NCI-H2029 (cell line): ENCODE data around the gene LY6G5B.

ENCODE experiments used
- DNase-seq: peaks from one replicate; lab custom pipeline; 2025; lab: John Stamatoyannopoulos, UW

The LY6G5B gene

DNA sequence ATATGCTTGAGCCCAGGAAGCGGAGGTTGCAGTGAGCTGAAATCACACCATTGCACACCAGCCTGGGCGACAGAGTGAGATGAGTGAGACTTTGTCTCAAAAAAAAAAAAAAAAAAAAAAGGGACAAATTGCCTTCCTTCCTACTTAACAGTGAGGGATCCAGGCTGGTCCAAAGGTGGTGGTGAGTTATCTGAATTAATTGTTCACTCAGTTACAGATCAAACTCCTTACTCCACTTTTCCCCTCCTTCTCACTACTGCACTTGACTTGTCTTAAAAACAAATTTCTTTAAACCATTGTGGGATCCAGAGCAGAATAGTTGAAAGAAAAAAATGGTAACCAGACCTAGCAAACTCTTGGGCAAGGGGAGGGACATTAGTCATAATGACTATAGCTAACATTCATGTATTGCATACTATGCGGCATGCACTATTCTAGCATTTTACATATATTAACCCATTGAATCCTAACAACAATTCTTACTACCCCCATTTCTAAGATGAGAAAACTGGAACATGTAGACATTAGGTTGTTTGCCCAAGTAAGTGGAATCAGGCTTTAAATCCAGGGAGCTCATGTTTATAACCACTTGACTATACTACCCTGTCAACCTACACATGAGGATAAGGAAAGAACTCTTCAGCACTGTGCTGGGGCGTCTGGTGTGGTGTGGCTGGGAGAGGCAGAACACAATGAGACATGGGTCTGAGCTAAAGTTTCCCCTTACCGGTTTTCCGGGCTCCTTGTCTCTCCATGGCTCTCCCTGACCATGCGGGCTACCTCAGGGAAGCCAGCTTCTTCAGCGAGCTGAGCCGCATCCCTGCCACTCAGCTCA, 6.4 kb upstream of the LY6G5B start:
- DNase-seq = no peak

DNA sequence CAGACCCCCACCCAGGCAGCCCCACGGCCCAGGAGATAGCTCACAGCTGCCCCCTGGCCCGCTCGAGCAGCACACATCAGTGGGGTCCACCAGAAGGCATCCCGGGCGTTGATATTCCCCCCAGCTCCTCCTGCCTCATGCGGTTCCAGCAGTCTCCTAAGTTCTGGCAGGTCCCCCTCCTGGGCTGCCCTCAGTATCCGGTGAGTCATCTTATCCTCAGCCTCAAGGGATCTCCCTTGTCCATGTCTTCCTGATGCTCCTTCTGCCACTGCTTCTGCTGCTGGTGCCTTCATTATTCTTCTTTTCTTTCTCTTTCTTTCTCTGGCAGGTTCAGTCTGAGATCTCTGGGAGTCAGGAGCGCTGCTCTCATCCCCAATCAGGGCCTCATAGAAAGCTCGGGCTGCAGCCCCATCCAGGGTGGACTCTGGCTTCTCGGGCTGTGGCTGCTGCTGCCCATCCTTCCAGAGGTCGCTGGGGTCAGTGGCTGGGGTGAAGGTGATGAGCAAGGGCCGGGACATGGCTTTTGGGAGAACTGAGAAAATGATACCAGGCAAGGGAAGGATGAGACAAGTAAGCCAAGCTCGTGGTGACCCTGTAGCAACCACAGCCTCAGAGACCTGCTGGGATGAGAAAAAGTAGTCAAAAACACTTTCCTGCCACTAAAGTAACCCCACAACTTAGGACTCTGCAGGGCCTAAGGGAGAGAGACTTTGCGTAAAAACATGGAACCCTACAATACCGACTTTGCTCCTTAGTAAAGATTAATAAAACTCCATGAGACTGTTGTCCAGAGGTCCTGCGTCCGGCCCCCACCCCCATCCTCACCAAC, 5.6 kb upstream of the LY6G5B start:
- DNase-seq = no peak

DNA sequence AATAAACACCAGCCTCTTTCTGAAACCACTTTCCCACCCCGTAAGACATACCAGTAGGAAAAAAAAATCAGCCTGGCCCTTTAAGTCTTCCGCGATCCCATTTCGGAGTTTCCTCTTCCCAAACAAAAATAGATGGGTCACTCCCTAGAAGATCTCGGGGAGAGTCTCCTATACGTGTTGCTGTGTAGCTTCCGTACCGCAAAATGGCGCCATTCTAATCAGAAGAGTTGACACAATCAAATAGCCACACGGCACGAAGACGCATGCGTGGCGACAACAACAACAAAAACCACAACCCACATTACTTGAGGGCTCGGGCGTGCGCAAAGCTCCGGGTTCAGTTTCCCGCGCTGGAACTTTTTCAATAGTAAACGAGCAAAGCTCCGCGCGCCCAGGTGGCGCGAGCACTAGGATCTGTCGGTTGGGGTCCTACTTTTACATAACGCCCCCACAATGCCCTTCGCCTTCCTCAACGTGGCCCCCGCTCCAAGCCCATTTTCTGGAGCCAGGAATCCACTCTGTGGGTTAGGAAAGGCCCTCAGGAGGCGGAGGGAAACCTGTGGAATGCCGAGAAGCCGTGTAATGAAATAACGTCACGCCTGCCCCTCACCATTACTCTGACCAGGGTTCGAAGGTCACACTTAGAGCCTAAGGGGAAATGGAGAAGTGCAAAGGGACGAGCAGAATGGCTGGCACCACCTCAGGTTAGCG, 4.8 kb upstream of the LY6G5B start, which contains the start of gene GPANK1:
GPANK1 (minus strand) TSS at position 208 of the 711 bp plus-strand sequence. CDS start 519 bp downstream, outside the sequence.
- peak; percentile 94 for DNase-seq

DNA sequence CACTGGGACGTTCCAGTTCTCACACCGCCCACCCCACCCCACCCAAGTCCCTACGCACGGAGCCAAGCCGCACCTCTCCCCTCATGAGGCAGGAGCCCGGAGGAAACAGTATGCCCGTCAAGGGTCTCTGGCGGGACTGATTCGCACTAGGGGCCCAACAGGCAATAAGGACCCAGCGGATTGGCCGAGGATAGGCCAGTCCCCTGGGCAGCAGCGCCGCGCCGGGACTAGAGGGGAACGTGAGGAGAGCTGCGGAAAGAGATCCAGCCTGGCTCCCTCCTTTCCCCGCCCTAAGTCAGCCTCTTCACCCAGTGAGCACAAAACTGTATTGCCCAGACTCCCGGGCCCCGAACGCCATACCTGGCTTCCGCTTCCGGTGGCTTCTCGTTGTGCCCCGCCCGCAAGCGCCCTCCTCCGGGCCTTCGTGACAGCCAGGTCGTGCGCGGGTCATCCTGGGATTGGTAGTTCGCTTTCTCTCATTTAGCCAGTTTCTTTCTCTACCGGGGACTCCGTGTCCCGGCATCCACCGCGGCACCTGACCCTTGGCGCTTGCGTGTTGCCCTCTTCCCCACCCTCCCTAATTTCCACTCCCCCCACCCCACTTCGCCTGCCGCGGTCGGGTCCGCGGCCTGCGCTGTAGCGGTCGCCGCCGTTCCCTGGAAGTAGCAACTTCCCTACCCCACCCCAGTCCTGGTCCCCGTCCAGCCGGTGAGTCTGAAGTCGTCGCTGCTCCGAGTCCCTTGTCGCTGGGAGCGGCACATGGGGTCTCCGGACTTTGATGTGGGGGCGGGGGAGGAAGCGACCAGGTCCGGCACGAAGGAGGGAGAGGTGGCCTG, 4.1 kb upstream of the LY6G5B start, which contains the start of gene CSNK2B:
CSNK2B (plus strand) TSS at position 580 of the 836 bp plus-strand sequence. CDS start 752 bp downstream, outside the sequence.
- peak; percentile 99 for DNase-seq

DNA sequence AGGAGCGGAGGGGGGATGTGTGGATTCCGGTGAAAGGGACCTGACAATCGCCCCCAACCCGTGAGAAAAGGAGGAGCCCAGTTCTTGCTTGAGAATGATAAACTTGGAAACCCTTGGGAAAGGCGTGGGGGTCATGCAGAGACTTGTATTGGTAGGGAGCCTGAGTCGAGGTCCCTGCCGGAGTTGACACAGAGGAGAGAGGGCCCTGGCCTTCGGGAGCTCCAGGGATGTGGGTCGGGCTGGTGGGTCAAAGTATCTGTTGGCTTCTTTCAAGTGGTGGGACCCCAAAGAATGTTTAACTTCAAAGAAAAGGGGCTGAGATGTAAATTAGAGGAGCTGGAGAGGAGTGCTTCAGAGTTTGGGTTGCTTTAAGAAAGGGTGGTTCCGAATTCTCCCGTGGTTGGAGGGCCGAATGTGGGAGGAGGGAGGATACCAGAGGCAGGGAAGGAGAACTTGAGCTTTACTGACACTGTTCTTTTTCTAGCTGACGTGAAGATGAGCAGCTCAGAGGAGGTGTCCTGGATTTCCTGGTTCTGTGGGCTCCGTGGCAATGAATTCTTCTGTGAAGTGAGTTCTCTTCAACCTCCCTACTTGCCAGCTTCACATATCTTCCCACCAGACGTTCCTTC, 3.3 kb upstream of the LY6G5B start:
- no peak for DNase-seq

DNA sequence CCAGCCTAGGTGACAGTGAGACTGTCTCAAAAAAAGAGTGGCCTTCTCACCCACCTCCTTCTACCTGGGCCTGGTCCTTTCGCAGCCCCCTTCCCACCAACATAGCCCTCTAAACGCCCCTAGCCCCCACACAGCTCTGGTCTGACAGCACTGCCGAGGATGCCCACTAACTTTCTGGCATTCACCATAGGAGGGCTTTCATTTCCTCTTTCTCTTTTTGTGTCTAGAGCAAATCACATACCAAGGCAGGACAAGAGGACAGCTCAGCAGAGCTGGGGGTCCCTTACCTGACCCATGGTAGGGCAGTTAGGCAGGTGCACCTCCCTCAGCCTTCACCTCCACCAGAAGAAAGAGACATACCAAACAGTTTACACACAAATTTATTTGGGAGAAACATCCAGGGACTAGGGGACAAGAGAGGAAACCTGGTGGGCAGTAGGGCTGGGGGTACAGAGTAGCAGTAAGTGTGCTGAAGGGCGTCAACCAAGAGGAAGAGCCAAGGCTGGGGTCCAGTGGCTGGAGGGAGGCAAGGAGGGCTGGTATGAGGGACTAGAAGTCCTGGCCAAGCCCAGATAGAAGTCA, 6.6 kb downstream of the LY6G5B start:
- no peak for DNase-seq

DNA sequence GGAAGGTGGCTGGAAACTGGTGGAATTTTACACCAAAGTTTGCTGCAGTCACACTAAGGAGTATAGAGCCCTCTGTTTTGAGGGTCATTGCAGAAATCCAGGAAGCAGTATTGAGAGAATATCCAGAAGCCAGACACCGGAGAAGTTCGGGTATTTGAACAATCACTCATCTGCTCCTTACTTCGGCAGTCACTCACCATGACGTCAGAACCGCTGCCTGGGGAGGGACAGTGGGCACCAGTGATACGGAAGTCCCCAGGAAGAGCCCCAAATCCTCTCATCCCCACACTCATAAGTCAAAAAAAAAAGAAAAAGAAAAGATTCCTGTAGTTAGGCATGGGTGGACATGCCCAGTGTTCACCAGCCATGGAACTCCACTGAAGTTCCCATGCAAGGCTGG, 7.1 kb downstream of the LY6G5B start:
- DNase-seq = no peak

DNA sequence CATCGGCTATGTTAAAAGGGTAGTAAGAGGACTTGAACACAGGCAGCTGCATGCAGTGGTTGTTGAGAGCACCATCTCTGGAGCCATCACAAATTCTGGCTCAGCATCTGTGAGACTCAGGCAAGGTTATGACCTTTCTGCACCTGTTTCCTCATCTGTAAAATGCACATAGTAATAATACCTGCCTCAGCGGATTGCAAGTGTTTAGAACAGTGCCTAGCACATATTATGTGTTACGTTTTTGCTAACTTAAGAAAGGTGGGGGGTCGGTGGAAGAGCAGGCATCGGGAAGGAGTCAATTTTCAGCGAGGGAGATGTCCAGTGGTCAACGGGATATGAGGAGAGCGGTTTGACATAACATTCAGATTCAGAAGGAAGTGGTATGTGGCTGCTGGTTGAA, 8.2 kb downstream of the LY6G5B start:
- DNase-seq = no peak

DNA sequence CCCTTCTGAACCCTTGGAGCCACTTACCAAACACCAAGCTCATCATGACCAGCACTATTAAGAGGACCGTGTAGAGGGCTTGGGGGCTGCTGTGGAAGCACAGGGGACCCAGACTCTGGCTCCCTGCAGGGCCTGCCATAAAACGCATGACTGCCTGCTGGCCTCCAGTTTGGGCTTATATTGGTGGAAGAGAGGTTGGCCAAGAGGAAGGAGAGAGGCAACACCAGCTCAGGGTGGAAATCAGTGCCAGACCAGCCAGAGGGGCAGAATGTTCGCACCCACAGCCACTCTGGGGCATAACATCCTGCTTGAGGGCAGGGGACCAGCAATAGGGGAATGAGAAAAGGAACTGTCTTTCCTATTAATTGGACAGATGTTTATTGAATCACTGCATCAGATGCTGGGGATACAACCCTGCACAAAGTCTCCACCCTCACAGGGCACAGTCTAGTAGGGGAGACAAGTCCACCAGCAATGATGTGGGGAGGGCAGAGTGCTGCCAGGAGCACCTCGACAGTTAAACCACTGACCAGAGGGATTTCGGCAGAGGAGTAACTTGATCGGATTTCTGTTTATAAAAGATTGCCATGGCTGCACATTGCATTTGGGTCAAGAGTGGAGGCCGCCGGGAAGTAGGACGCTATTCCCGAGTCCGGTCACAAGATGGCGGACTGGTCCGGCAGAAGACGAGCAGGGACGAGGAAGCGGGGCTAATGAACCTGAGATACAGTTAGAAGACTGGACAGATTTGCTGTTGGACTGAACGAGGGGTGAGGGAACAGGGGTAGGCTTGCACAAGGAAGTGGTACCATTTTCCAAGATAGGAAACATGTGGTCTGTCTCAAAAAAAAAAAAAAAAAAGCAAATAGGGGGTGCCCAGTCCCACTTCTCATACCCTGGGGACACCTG, 10.7 kb downstream of the LY6G5B start, which contains the start of gene LY6G5C:
LY6G5C (minus strand) TSS at position 842 of the 909 bp plus-strand sequence; CDS start at position 148, 694 bp downstream.
- peak; percentile 87 for DNase-seq

DNA sequence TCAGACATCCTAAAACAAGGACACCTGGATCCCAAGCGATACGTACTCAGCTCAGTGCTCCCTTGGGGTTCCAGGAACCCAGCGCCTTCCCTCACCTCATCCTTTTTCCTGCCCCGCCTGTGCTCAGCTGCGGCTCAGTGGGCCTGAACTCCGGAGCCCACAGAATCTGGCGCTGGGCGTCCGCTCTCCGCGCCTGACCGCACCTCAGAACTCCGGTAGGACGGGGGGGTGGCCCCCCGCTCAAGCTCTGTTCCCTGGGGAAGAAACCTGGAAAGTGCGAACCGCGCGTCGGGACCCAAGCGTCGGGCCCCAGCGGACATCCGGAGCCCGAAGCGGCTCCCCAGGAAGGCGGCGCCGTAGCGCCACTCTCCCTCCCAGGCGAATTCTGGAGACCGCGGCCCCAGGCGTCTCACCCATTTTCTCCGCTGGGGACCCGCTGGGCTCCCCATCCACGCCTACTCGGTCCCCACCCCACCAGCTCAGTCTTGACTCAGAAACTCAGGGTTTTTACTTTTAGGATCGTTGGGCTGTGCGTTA, 11.4 kb downstream of the LY6G5B start:
- no peak for DNase-seq

DNA sequence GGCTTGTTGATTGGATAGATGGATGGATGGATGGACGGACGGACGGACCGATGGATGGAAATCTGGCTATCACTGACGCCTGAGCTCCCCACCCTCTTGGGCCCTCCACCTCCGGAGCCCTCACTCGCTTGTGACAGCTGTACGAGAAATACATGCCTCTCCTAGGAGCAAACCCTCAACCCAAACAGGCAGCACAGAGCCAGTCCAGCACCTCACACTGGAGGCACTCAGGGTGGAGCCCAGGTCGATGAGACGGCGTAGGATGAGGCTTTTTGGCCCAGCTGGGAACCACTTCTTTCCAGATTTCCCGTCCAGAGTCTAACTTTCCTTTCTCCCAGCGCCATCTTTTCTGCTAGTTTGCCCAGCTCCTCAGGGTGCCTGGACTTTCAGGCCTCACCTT, 13.8 kb downstream of the LY6G5B start:
- DNase-seq = no peak

DNA sequence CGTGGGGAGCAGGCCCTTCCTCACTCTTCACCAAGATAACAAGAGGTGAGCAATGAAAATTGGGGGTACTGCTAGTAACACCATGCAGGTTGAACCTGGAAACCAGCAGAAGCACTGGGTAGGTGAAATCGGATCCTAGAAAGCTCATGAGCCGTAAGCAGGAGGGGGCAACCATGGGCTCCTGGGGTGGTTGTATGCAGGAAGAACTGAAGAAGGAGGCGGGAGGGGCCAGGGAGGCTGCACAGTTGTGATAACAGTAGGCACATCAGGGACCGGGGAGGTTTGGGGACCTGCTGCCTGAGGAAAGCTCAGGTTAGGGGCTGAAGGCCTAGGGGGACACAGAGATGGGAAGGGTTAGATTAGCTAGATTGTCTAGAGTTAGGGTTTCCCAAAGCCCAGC, 16.7 kb downstream of the LY6G5B start:
- no peak for DNase-seq

DNA sequence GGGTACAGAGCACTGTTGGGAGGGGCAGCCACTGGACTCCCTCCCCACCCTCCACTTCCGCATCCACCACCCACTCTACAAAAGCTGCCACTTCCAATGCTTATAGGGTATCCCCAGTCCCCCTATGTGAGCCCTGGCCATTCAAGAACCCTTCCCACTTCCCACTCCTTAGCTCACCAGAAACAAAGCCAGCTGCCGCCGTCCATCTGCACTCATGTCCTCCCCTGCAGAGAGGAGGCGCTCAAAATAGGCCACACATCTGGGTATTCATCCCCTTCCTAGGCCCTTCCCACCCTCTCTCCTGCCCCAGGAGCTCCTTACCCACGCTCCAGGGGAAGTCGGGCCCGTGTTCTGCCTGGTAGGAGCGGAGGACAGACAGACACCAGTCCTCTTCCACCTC, 17.5 kb downstream of the LY6G5B start:
- no peak for DNase-seq

DNA sequence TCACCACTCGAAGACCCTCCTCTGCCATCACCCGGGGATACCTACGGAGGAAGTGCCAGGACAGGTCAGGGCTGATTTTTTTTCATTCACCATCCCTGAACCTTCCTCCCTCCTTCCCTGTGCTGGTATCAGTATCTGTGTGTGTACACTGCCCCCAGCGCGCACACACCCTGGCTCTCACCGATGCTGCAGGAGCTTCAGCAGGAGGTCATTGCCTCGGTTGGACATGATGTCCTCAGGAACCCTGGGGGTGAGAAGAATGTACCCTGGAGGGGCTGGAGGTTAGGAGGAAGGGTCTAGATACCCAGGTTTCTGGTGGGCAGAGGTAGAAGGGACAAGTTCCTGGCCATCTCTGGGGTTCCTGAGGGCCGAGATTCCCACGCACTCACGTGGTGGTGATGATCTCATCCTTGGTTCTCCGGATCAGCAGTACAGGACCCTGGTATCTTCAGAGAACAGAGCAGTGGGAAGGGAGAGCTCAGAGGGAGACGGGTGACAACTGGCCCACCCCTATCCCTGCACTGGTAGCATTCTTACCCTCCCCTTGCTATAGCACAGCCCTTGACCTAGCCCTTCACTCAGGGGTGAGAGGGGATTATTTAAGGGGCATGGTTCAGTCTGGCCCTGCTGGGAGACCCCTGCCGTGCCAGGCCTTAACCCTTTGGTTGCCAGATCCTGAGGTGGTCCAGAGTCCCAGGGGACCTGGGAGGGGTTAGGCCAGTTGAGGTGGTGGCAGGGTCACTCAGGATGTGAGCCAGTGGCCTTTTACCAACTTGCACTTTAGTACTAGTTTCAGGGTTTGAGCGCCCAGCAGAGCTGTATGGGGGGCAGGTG, 18.3 kb downstream of the LY6G5B start:
- no peak for DNase-seq

DNA sequence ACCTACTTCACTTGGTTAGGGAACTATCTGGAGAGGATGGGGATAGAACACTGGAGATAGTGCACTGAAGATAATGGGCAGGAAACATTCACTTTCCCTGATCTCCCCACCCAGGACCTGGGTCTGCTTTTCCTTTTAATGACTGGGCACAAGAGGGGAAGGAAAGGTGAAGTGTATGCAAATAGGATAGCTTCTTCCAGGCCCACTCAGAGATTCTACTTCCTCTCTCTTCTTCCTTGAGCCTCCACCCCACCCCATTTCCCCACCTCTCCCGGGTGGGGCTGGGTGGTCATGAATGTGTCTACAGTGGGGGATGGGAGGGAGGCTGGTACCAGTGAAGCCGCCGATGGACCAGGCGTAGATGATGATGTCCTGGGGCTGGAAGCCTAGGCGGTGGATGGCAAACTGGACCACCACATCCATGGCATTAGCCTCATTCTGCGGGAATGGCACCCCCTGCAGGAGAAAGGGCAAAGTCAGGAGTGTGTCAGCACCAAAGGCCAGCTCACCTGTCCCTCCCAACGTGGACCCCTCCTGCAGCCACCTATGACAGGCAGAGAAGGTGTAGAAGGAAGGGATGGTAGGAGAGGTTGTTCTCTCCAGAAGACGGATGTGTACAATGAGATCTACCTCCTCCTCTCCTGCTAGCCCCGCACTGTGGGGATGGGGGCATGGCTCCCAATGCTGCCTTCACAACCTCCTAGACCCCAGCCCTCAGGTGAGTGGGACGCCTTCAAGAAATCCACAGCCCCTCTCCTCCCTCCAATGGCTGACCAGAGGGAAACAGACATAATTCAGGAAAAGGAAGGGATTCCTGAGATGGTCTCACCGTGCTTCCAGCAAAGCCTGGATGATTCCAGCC, 19.7 kb downstream of the LY6G5B start:
- DNase-seq = no peak

DNA sequence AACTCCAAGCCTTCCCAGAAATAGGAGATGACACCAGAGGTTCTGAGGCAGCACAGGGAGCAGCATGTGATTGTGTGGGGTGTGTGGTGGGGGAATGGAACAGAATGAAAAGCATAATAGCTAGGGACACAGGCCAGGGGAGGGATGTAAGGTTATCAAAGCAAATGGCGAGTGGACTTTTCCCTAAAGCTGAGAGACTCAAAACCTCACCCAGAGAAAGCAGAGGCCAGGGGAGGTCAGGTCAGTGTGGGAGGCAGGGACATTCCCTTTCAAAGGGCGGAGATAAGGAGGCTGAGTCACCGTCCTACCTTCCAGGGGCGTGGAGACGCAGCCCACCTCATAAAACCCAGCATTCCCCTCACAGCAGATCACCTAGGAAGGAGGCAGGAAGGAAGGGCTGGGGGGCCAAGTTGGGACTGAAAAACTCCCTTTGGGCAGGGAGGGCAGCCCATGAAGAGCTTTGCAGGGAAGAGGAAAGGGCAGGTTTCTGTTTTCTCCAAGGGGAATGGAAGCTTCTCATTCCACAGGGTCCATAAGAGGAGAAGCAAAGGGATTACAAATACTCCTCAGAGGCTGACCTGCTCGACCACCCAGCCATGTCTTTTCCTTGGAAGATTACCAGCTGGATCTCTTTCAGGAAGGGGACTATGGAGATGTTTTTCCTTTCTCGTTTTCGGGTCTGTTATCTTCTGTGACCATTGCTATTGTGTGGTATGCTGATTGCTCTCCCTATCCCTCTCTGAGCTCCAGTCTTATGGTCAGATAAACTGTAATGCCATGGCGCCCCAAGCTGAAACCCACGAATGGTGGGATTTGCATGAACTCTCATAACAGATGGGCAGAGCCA, 20.7 kb downstream of the LY6G5B start:
- DNase-seq = no peak
